SU-DHL-6 (cell line): Measurements from ENCODE around the gene ALKBH4.

Experiments
- H2AFZ ChIP-seq: fragments of 200-600 bp; sonication (generic); 2 replicates; pipeline ENCODE4 v1.6.1; 2014; ENCODE audit warnings: low read depth, mild to moderate bottlenecking, moderate library complexity, mixed read lengths, antibody characterized with exemption, low read length; ENCODE audit not compliant: severe bottlenecking
- H3F3A ChIP-seq: fragments of 200-600 bp; shearing (Covaris generic); 2 replicates; pipeline ENCODE4 v1.6.0; 2016; ENCODE audit warnings: antibody characterized with exemption, mild to moderate bottlenecking; ENCODE audit not compliant: insufficient read depth
- H3K27ac ChIP-seq: fragments of 200-600 bp; sonication (generic); 2 replicates; pipeline ENCODE4 v1.5.1; 2016; ENCODE audit warnings: low read depth, mild to moderate bottlenecking, low read length, moderate library complexity, mixed read lengths
- H3K27me3 ChIP-seq: fragments of 200-600 bp; sonication (generic), shearing (Covaris generic); 2 replicates; pipeline ENCODE4 v1.6.0; 2014; ENCODE audit warnings: mild to moderate bottlenecking, low read length
- H3K36me3 ChIP-seq: fragments of 200-600 bp; sonication (generic); 2 replicates; pipeline ENCODE4 v1.6.1; 2014; ENCODE audit warnings: mild to moderate bottlenecking, low read length, mixed read lengths
- H3K4me2 ChIP-seq: fragments of 300-600, 200-600 bp; shearing (Covaris generic), sonication (generic); 2 replicates; pipeline ENCODE4 v1.6.0; 2014; ENCODE audit warnings: low read length, low read depth, mild to moderate bottlenecking; ENCODE audit not compliant: poor library complexity, severe bottlenecking
- H3K4me3 ChIP-seq: fragments of 200-600 bp; sonication (generic); 2 replicates; pipeline ENCODE4 v1.5.1; 2014; ENCODE audit warnings: antibody characterized with exemption, low read length, mild to moderate bottlenecking, mixed read lengths; ENCODE audit not compliant: insufficient read depth, poor library complexity, severe bottlenecking
- H3K79me2 ChIP-seq: fragments of 200-600 bp; sonication (generic); 2 replicates; pipeline ENCODE4 v1.6.1; 2014; ENCODE audit warnings: mild to moderate bottlenecking, low read length, moderate library complexity; ENCODE audit not compliant: insufficient read depth
- H3K9ac ChIP-seq: fragments of 200-600 bp; sonication (generic); 2 replicates; pipeline ENCODE4 v1.7.0; 2014; ENCODE audit warnings: mild to moderate bottlenecking, low read length
- H3K9me2 ChIP-seq: fragments of 200-600 bp; sonication (generic); replicated peaks from 2 replicates; pipeline ENCODE4 v1.6.1; 2014; ENCODE audit warnings: low read length; ENCODE audit not compliant: insufficient read depth
- H3K9me3 ChIP-seq: fragments of 200-600 bp; sonication (generic); 2 replicates; pipeline ENCODE4 v1.6.1; 2014; ENCODE audit warnings: low read length, mixed read lengths; ENCODE audit not compliant: insufficient read depth
- H4K20me1 ChIP-seq: fragments of 200-600 bp; sonication (generic); 2 replicates; pipeline ENCODE4 v1.6.1; 2014; ENCODE audit warnings: low read depth, mild to moderate bottlenecking, antibody characterized with exemption, low read length, moderate library complexity, mixed read lengths
- CTCF ChIP-seq: fragments of 200-600 bp; sonication (generic); IDR thresholded peaks from one replicate; pipeline ENCODE4 v1.5.1; 2017; ENCODE audit warnings: antibody characterized with exemption, mild to moderate bottlenecking, low read length, moderate library complexity; ENCODE audit not compliant: insufficient read depth, poor library complexity, severe bottlenecking
- EZH2phosphoT487 ChIP-seq: fragments of 200-600 bp; sonication (generic), shearing (Covaris generic); conservative IDR thresholded peaks from 2 replicates; pipeline ENCODE4 v1.6.1; 2018; ENCODE audit warnings: mild to moderate bottlenecking, antibody characterized with exemption, low read length, moderate library complexity, mixed read lengths

The ALKBH4 gene

DNA sequence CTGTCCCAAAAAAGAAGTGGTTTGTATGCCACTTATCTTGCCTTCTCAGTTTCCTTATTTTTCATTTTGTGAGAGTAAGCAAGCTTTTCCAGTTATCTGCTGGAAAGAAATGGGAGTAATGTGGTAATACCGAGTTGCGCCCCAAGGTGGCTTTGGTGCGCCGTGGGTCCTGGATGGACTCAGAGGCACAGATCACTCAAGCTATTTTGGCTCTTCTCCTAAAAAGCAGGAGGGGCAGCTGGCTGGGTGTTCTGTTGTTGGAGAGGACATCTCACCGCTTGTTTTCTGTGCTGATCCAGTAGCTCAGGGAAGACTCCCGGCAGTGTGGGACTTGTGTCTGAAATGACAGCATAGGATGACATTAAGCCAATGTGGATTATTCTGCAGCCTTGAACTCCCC, 52.1 kb downstream of the ALKBH4 start:
- Histone ChIP-seq H3K27ac (no peak overlapping the region), H3K4me2 (no peak overlapping the region), H3K9me2 (no peaks in the 10 kb centered on the region), H3K9ac (no peak overlapping the region), H3F3A (peaks cover 25% of the 10 kb centered on the region), H3K36me3 (peaks cover 27% of the 10 kb centered on the region), H2AFZ (no peak overlapping the region), H3K79me2 (peaks cover 28% of the 10 kb centered on the region), H4K20me1 (no peaks in the 10 kb centered on the region), H3K27me3 (no peaks in the 10 kb centered on the region), H3K9me3 (no peaks in the 10 kb centered on the region), H3K4me3 (no peak overlapping the region)
- no peak for TF ChIP-seq EZH2phosphoT487
- peak; percentile 52 for TF ChIP-seq CTCF

- H2AFZ ChIP-seq = no peak overlapping the region
- H3F3A ChIP-seq = peaks cover 36% of the 10 kb centered on the region
- H3K27ac ChIP-seq = no peak overlapping the region
- H3K4me3 ChIP-seq = no peak overlapping the region
- peaks cover 28% of the 10 kb centered on the region for H3K36me3 ChIP-seq
- H3K27me3 ChIP-seq = no peaks in the 10 kb centered on the region
- H3K4me2 ChIP-seq = no peak overlapping the region
- H3K9me3 ChIP-seq = no peaks in the 10 kb centered on the region
- H4K20me1 ChIP-seq = no peaks in the 10 kb centered on the region
- H3K9ac ChIP-seq = no peak overlapping the region
- peaks cover 27% of the 10 kb centered on the region for H3K79me2 ChIP-seq
- TF ChIP-seq EZH2phosphoT487 (no peak), CTCF (no peak)
- H3K9me2 ChIP-seq = no peaks in the 10 kb centered on the region
Observed at GRCh38 chr7:102410918-102411317, 53.7 kb downstream of the ALKBH4 start.

DNA sequence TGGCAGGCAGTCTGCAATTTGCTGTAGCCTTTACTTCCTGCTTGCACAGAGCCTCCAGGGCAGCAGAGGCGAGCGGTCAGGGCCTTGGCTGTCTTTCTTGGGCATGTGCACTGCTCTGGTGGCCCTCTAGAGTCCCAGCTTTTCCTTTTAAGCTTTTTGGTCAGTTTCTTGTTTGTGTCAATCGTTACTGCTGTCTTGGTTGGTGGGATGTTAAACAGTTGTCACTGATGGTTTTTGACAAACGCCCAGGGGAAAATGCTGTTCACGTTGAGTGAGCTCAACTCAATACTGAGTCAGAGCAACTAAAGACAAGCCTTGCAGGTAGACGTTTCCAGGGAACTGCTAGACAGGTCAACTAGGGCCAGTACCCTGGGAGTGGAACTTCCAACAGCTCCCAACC, 54.5 kb downstream of the ALKBH4 start:
- no peaks in the 10 kb centered on the region for H3K27me3 ChIP-seq
- H3K9ac ChIP-seq = no peak overlapping the region
- H2AFZ ChIP-seq = no peak overlapping the region
- H3K27ac ChIP-seq = peak overlapping the region; percentile 29
- no peaks in the 10 kb centered on the region for H3K9me3 ChIP-seq
- no peaks in the 10 kb centered on the region for H4K20me1 ChIP-seq
- H3K79me2 ChIP-seq = peaks cover 27% of the 10 kb centered on the region
- H3K9me2 ChIP-seq = no peaks in the 10 kb centered on the region
- peaks cover 42% of the 10 kb centered on the region for H3F3A ChIP-seq
- H3K36me3 ChIP-seq = peaks cover 35% of the 10 kb centered on the region
- H3K4me3 ChIP-seq = no peak overlapping the region
- H3K4me2 ChIP-seq = no peak overlapping the region
- TF ChIP-seq CTCF (no peak), EZH2phosphoT487 (no peak)
